EL (cell line): ENCODE results near the gene KIF1A.

ENCODE experiments used
- DNase-seq: peaks from one replicate; pipeline ENCODE4 v3.0.0-alpha.2; 2016

Gene KIF1A

DNA sequence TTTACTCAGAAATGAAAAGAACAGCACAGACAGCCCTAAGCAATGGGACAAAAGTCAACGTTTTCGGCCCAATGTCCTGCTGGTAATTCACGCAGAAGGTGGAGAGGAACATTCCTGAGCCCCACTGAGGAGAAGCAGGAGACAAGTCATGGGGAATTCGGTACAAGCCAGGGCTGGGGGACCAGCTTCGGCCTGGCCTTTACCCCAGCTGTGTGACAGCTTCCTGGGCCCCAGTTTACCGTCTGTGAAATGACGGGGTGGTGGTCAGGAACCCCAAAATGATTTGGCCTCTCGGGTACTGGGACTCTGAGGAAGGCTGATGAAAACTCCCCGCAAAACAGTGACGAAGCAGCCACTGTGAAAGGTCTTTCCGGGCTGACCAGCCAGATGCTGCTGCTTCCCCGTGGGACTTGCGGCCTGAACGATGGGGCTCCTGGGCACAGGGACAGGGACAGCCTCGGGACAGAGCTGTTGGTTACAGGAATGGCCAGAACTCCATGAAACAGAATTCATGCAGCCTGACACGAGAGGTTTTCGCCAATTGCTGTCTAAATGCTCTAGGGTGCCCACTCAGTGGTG, 21.6 kb downstream of the KIF1A start:
- no peak for DNase-seq

DNA sequence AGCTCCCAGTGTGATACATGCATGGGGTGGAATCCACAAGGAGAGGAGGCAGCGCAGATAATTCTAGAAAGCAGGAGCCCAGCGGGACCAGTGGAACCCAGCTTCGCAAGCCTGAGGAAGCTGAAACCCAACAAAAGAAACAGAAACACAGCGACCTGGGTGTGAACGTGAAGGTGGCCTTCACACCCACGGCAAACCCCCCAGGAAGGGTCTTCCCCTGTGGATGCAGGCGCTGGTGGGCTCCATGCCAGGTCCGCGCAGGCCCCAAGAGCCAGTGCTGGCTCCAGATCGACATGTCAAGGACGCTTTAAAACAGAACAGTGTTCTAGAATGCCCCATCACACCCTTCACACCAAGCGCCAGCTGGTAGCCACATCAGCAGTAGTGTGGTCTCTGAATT, 22.1 kb downstream of the KIF1A start:
- no peak for DNase-seq

DNA sequence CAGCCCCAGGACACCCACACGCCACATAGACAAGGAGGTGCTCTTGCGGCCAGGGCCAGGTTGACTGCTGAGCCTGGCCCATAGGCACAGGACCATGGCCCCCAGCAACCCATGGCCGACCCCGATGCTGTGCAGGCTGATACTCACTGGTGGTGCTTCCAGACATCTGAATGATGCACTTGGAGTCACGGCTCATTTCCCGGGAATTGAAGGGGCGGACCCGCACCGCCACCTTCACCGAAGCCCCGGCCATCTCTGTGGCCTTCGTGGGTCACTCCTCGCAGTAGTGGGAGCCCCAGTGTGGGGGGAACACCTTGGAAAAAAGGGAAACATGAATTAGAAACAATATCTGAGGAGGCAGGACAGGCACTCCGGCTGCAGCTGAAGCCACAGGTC, 22.5 kb downstream of the KIF1A start:
- DNase-seq = no peak

DNA sequence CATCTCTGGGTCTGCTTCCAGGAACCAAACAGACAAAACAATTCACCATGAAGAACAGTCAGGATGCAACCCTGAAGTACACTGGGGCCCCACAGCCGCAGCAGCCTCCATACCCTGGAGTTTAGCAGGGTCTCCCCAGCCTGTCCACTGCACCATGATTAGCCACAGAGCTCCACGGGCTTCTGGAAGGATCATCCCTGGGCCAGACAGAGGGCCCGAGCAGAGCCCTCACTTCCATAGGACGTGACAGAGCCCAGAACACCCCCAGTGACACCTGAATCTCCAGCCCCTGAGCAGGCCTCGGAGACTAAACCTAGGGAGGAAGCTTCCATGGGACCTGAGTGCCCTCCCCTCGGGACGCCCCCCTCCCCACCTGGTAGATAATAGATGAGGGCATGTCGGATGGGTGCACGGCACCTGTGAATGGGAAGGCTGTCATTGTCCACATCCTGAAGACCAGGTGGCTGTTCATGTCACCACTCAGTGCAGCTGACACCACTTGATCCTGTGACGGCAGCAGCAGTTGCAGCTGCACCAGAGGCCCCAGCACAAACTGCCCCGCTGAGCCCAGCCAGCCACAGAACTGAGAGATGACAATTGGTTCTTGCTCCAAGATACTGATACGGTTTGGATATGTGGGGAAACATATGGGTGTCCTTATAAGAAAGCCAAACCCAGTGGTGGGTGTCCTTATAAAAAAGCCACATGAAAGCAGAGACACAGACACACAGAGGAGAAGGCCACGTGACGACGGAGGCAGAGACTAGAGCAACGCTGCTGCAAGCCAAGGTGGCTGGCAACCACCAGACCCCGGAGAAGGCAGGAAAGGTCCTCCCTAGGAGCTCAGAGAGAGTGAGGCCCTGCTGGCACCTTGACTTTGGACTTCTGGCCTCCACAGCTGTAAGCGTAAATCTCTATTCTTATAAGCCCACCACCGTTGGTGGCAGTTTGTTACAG, 23.2 kb downstream of the KIF1A start:
- DNase-seq = no peak

DNA sequence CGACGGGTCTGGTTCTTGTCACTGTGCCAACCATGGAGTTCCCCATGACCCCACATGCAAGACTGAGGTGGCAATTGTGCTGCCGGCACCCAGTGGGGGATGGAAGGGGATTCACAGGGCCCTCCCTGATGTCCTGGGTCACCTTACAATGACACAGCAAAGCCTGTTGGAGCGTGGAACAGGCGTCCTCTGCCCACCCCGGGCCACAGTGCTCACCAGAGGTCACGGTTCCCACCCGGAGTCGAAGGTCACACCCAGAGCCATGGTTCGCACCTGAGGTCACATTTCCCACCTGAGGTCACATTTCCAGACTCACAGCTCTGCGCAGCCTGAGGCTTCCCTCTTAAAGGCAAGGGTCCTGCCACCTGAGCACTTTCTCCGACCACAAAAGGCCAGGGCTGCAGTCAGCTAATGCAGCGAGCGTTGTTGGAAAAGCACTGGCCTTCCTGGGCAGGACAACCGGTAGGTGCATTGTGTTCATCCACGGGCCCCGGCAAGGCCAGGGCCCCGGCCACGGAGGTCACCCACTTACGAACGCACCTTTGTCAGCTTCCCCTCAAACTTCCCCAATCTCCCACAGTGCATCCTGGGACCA, 24.0 kb downstream of the KIF1A start:
- no peak for DNase-seq

DNA sequence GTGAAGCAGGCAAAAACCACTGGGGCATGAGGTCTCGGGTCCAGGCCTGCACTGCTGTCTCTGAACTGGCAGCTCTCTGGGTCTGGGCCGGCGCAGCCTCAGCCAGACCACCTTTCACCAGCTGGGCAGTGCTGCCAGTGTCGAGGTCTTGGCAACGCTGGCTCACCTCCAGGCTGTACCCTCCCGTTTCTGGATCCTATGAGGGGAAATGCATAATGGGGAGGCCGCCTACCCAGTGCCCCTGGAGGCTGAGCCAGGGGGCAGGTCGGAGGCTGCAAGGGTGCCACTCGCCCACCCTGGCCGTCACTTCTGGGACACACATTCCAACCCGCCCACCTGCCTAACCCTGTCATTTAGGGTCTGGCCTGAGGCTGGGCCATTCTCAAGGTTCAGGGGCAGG, 24.6 kb downstream of the KIF1A start:
- DNase-seq = no peak

DNA sequence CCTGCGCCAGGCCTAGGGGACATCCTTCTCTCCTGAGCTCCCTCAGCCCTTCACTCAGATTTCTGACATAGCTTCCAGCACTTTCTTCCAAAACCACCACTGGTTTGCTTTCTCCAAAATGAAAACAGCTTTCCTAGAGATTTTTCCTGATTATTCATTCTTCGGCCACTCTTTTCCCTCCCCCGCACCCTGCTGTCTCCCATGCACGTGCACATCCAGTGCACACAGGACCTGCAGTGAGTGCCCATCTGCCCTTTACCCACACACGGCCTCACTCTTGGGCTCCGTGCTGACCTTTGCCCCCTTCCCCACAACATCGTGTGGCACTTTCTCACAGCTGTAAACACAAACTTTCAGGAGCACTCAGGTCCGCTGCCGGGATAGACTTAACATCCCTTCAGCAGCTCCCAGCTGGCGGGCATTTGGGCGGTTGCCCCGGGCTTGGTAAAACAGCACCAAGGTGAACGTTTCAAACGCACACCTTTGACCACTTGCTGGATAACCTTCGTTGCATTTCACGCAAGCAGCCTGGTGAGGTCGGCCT, 25.8 kb downstream of the KIF1A start:
- no peak for DNase-seq

DNA sequence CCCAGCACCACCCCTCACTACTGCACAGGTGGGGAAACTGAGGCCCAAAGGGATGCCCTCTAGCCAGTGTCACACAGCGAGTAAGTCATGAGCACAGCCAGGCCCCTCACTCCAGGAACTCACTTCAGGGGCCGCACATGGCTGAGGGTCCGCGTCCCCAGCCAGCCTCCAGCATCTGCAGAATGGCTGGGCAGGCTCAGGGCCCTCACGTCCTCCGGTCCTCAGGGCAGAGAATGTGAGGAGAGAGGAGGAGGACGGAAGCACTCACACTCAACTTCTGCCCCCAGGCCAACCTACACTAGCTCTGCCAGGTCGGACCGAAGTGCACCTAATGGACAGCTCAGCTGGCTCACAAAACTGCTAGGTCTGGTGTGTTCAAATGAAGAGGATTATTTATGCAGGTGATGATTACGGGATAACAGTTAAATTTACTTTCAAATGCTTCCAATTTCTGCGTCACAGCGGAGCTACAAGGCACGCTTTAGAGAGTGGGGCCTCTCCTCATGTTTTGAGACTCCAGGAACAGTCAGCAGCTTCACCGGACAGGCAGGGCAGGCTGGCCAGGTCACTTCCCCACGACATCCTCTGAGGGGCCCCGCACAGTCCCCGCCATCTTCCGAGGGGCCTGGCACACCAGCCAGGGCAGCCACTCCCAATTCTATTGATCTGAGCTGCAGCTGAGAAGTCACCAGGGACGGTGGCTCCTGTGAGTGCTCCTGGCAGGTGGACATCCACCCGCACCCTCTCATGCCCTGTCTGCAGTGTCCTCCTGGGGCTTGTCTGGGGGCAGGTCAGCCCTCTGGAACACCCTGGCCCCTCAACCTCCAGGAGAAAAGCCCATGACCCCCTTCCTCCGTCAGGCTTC, 26.5 kb downstream of the KIF1A start:
- no peak for DNase-seq

DNA sequence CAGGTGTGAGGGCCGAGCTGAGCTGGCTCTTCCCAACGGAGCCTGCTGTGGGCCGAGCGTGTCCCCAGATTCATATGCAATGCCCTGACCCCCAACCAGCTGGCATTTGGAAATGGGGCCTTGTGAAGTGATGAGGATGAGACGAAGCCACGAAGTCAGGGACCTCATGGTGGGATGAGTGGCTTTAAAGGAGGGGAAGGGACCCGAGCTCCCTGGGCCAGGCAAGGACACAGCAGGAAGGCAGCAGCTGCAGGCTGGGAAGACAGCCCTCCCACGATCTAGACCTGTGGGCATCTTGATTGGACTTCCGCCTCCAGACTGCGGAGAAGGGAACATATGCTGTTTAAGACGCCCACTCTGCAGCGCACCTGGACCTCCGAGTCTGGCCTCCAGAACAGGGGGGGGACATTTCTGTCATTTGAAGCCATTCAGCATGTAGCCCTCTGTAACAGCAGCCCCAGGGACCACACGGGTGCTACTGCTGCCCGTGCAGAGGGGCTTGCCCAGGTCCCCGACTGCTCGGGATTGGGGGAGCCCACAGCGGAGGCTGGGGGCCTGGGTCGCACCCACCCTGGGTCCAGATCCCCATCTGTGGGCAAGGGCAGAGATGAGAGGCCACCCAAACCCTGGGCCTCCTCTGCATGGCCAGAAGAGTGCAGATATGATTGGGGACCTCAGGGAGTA, 27.2 kb downstream of the KIF1A start:
- DNase-seq = no peak

DNA sequence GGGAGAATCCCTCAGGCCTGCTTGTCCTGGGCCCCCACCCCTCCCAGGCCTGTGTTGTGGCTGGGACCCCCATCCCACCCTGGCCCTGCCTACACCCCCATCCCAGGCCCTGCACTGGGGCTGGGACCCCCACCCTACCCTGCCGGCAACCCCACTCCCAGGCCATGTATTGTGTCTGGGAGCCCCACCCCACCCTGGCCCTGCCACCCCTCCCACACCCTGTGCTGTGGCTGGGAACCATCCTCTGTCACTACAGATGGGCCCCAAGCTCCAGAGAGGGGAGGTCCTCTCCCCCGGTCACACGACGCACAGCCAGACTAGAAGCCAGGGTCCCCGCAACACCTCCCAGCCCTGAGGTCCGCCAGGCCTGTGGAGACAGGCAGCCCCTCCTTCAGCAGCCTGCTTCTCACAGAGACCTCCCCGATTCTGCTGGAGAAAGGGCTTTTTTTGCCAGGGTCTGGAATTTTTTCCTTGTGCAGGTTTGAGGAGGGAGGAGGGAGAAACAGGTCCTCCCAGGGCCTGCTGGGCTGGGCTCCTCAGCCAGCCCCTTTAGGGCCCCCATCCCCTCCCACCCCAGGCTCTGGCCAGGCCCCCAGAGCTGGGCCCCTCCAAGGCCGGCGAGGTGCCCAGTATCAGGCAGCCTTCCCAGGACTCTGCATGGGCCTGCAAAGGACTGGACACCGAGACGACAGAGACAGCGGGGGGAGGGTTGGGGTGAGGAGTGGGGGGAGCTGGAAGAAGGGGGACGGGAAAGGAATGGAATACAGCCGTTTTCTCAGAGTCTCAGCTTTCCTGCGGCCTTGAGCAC, 28.0 kb downstream of the KIF1A start:
- DNase-seq = no peak

DNA sequence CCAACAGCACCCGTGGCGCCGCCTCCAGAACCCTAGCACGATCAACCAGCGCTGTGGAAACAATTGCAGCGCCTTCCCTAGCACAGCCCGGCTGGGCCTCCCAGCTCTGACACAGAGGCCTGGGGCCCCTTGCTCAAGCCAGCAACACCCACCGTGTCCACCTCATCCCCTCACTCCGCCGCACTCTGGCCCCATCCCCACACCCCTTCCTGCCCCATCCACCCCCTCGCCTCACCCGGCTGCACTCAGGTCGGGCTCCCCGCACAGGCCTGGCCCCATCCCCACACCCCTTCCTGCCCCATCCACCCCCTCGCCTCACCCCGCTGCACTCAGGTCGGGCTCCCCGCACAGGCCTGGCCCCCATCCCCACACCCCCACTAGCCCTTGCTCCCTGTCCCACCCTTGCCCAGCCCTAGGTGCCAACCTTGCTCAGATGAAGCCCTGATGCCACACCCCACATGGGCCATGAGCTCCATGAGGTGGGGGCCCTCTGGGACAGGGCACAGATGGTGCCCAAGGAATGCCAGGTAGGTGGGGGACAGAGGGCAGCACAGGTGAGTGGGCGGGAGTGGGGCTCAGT, 28.7 kb downstream of the KIF1A start:
- no peak for DNase-seq

DNA sequence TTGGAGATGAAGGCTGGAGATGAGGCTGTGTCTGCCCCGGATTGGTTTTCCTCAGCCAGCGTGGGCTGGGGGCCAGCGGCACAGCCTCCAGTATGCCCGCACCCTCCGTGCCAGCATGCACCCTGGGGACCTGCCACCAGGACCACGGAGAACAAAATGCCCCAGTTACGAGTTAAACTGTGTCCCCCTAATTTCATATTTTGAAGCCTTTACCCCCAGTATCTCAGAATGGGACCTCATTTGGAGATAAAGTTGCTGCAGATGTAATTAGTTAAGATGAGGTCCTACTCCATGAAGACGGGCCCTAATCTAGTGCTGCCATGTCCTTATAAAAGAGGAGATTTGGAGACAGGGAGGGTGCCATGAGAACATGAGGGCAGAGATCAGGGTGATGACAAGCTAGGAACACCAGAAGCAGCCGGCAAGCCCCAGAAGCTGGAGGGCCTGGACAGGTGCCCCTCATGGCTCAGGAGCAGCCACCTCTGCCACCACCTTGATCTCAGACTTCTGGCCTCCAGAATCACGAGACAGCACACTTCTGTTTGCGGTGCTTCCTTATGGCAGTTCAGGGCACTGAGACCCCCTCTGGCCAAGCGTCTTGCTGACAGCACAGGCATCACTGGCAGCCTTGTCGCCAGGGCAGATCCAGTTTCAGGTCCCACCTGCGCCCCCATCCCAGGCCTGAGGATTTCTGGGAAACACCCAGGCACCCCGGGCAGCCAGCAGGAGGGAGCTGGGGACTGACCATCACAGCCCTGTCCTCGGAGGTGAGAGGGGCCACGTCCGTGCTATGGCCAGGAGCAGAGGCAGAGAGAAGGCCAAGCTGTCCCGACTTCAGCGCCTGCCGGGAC, 29.4 kb downstream of the KIF1A start:
- DNase-seq = no peak

DNA sequence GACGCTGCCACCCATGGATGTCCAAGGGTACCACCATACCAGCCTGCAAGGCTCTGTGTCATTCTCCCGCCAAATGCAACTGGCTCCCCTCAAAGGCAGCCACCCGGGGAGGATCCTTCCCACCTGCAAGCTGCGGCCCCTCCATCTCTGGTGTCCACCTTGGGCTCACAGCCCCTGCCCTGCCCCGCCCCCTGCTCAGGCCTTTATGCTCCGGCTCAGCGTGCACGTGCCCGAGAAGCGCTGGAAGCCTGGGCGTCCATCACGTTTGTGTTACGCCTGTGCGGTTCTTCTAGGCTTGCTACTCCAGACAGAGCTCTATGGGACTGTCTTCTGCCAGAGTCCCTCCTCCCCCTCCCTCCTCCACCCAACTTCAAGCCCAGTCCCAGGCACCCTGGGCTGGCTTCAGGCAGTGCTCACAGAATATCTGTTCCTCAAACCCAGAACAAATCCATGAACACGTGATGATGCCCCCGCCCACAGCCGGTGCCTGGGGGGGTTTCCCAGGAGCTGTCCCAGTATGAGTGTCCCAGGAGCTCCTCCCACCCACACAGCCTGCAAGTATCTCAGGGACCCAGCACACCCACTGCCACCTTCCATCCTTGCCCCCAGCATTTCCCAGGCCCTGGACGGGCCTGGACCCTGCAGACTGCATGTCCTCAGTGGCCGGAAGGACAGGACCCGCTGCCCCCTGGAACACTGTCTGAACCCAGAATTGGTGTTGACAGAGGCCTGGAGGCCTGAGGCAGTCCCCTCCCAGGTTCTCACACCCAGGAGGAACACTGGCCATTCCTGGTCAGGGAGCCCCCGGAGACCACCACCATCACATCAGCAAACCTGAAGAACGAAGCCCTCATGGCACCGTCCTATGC, 30.3 kb downstream of the KIF1A start:
- DNase-seq = no peak

DNA sequence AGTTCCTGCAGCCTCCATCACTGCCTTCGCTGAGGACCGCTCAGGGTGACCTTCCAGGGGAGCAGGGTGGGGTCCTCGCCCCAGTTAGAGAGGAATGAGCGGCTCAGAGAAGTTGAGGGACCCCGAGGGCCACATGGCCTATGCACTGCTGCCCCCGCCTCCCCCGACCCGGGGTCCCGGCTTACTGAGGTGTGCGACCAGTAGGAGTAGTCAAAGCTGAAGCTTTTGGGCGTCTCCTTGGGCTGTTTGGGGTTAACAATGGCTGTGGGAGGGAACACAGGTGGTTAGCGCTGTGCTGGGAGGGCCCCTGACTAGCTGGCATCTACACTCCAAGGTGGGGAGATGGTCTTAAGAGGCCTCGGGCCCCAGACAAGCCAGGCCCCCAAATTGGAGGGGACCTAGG, 31.0 kb downstream of the KIF1A start:
- no peak for DNase-seq

DNA sequence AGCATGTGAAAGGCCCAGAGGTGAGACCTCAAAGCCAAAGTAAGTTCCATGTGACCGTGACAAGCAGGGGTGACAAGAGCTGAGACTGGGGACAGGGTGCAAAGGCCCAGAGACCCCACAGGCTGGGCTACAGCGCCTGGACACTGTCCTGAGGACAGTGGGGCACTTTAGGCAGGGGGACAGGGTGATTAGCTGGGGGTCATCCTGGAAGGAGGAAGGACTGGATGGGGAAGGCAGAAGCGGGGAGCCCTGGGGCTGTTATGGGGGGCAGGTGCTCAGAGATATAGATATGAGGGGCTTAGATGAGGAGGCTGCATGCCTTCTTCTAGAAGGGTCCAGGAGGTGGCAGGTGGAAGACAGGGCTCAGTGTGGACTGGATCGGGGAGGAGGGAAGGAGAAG, 31.5 kb downstream of the KIF1A start:
- no peak for DNase-seq

DNA sequence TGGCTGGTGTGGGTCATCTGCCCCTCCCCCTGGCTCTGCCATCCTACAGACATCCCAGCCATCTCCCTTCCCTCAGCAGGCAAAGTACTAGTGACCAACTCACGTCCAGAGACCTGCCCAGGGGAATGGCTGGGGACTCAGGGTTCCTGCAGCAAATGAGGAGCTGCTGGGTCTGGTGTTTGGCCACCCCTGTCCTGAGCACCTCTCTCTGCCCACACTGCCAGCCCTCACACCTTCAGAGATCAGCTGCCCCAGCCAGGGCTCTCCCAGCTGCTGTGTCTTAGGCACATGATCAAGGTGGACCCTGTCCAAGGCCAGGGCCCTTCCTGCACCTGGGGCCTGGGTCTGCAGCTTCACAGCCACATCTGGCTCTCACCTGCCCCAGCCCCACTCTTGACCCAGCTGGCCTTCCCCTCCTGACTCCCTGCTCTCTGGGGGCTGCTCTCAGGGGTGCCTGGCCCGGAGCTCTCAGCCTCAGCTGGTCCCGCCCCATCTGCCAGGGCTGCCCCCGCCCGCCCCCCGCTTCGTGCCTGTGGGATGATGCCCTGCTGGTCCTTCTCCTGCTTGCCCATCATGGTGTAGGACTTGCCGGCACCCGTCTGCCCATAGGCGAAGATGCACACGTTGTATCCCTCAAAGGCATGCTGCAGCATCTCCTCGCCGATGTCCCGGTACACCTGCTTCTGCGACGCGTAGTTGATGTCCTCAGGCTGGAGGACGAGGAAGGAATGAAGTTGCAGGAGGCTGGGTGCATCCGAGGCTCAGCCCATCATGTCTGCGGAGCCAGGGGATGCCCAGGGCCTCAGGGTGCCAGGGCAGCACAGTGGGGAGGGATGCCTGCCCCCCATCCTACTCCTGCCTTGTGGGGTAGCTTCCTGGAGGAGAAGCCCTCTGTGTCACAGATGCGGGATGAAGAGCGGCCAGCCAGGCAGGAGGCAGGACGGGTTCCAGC, 32.2 kb downstream of the KIF1A start:
- no peak for DNase-seq

DNA sequence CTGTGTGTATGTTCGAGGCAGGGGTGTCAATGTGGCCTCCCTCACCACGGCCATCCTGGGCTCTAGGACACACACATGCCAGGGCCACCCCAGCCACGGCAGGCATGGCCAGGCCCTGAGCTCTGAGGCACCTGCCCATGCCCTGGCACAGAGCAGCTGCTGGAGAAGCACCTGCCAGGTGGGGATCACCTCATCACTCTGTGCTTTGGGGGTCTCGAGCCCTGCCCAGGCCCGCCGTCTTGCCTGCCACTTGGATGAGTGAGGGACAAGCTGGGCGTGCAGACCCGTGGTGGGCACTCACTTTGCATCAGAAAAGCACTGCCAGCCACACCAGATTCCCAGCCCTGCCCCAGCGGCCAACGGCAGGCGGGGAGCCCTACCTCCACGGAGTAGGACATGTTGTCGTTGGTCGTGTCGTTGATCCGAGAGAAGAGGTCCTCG, 33.1 kb downstream of the KIF1A start:
- DNase-seq = no peak
